T-cell (primary cell): ENCODE measurements around the gene GANC. TPM values are rescaled to one million over a fixed set of nuclear protein-coding genes. Genes with fewer than 3 reads are reported as not detected.

Source experiments
- ATAC-seq, 4 experiments: fragments of 200-7000 bp in 3 of 4; fragments of 150-1000 bp in 1 of 4; cut with Tn5 transposase; replicated peaks in 1 of 4; 1 replicate in 3 of 4; 2 replicates in 1 of 4; pipeline ENCODE4 v1.10.0; 2021; ENCODE audit warnings: moderate library complexity in 3 of 4, mild to moderate bottlenecking in 2 of 4, moderate number of reproducible peaks in 1 of 4
- CTCF ChIA-PET, 2 donors: fragments of 300-600 bp; sonication (Branson Sonifier 250); formaldehyde crosslinking; loops; one replicate each; lab custom pipeline; 2022; ENCODE audit warnings: antibody characterized with exemption in 2 of 2; lab: Charles Lee
- POLR2A ChIA-PET, 2 donors: fragments of 300-600 bp; sonication (Branson Sonifier 250); formaldehyde crosslinking; loops; one replicate each; lab custom pipeline; 2022; ENCODE audit warnings: antibody characterized with exemption in 2 of 2; lab: Charles Lee
- DNase-seq, 35 experiments: peaks; one replicate each; pipeline versions ENCODE4 v3.0.0 to v3.0.0-alpha.2; 2013 to 2023
- H3K27ac ChIP-seq: one replicate; pipeline ENCODE4 v1.5.1; 2013; ENCODE audit warnings: low read length
- H3K27me3 ChIP-seq, 2 experiments: replicated peaks in 1 of 2; 1 replicate in 1 of 2; 2 replicates in 1 of 2; pipeline versions ENCODE4 v1.6.1 to v1.7.0; 2013; ENCODE audit warnings: low read length in 1 of 2, mixed read lengths in 1 of 2; ENCODE audit not compliant: control insufficient read depth in 2 of 2, insufficient read depth in 2 of 2; ENCODE audit errors: extremely low read depth in 1 of 2
- H3K36me3 ChIP-seq, 2 donors: 1 replicate in 1 of 2; 2 replicates in 1 of 2; pipeline versions ENCODE4 v1.6.1 to v1.7.0; 2013; ENCODE audit warnings: low read length in 1 of 2; ENCODE audit not compliant: control insufficient read depth in 2 of 2, insufficient read depth in 1 of 2; ENCODE audit errors: extremely low read depth in 1 of 2
- H3K4me1 ChIP-seq, 2 experiments: 1 replicate in 1 of 2; 2 replicates in 1 of 2; pipeline versions ENCODE4 v1.6.1 to v1.7.0; 2013; ENCODE audit warnings: low read length in 2 of 2, mixed read lengths in 1 of 2; ENCODE audit not compliant: insufficient read depth in 2 of 2, control insufficient read depth in 1 of 2; ENCODE audit errors: extremely low read depth in 1 of 2
- H3K4me3 ChIP-seq, 2 donors: 1 replicate in 1 of 2; 2 replicates in 1 of 2; pipeline versions ENCODE4 v1.5.1 to v1.7.0; 2013; ENCODE audit warnings: mild to moderate bottlenecking in 2 of 2, low read length in 1 of 2, moderate library complexity in 1 of 2; ENCODE audit not compliant: control insufficient read depth in 1 of 2; ENCODE audit errors: extremely low read depth in 1 of 2
- H3K9me3 ChIP-seq: 2 replicates; pipeline ENCODE4 v1.7.0; 2013
- H3K27ac Mint-ChIP-seq, 2 donors: one replicate each; pipeline ENCODE4 v1.8.0; 2020 to 2021; ENCODE audit warnings: mild to moderate bottlenecking in 2 of 2, mixed read lengths in 2 of 2
- H3K27me3 Mint-ChIP-seq, 2 donors: one replicate each; pipeline ENCODE4 v1.8.0; 2021 to 2022; ENCODE audit warnings: mixed read lengths in 2 of 2
- H3K36me3 Mint-ChIP-seq: one replicate; pipeline ENCODE4 v1.8.0; 2021; ENCODE audit warnings: mixed read lengths
- H3K4me1 Mint-ChIP-seq, 3 donors: one replicate each; pipeline ENCODE4 v1.8.0; 2020 to 2022; ENCODE audit warnings: mixed read lengths in 3 of 3, mild to moderate bottlenecking in 1 of 3
- H3K4me3 Mint-ChIP-seq, 3 donors: one replicate each; pipeline ENCODE4 v1.8.0; 2020 to 2022; ENCODE audit warnings: mild to moderate bottlenecking in 3 of 3, mixed read lengths in 3 of 3, moderate library complexity in 3 of 3
- H3K9me3 Mint-ChIP-seq, 3 donors: one replicate each; pipeline ENCODE4 v1.8.0; 2020 to 2022; ENCODE audit warnings: mixed read lengths in 3 of 3
- WGBS: methylation state at CpG from one replicate; pipeline ENCODE4 v1.1.5; 2013; ENCODE audit warnings: missing lambda C conversion rate; ENCODE audit not compliant: insufficient coverage; 5-methylcytosine and 5-hydroxymethylcytosine counted together
- total RNA-seq, 35 experiments: library from RNA in 6 of 35; stranded (reverse) in 6 of 35; fragments of 120-200 nt in 1 of 35; gene quantifications; one replicate each; pipeline versions ENCODE4 v1.2.1 to v1.2.4 and lab custom pipeline; 2013 to 2026

Gene GANC
- total RNA-seq, 5 donors from 2014 or later (not counting 1 experiment from before 2014, with no cell fraction given), result 32.7 to 51.2 (median 45.7) TPM

DNA sequence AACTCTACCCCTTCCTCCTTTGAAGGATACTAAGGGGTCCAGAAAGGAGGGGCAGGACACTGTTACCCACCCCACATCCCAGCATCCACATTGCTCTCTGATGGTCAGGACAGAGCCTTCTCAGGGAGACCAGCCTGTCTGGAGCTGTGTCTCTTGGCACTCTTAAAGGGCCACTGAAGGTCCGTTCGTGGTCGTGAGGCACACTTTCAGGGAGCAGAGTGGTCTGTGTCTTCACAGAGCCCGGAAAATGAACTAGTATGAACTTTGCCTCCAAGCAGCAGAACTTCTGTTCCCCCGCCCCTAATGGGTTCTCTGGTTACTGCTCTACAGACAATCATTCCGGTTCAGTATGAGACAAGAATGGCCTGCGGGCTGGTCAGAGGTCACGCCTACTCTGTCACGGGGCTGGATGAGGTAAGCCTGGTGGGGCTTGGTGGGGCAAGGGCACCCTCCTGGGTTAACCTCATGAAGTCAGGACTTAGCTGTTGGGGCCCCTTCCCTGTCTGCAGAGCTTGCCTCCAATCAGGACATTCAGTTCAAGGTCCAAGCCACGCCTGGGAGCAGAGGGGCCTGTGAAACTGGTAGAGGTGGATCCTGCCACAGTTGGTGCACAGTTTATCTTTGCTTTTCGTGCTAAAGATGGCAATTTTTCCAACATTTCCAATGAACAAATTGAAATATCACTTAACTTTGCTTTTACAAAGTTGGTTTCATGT is 119.5 kb downstream of the GANC start:
- Histone ChIP-seq H3K36me3 (no peaks in the 10 kb centered on the region), H3K4me1 (no peaks in the 10 kb centered on the region), H3K4me3 (no peak overlapping the region), H3K9me3 (no peaks in the 10 kb centered on the region), H3K27ac (no peak overlapping the region), H3K27me3 (no peaks in the 10 kb centered on the region)
- Mint-ChIP-seq H3K4me3 (no peak overlapping the region), H3K4me1 (no peaks in the 10 kb centered on the region), H3K27me3 (no peaks in the 10 kb centered on the region), H3K36me3 (peaks cover 19% of the 10 kb centered on the region), H3K27ac (no peak overlapping the region), H3K9me3 (no peaks in the 10 kb centered on the region)
- ChIA-PET CTCF (no interaction called here), POLR2A (no interaction called here)
- DNase-seq (no peak), ATAC-seq (no peak)
- WGBS, result 89% methylated on average over 9 of the region's 11 CpGs

- WGBS, result 94% methylated on average over 7 of the region's 13 CpGs
- Mint-ChIP-seq H3K27me3 (no peaks in the 10 kb centered on the region), H3K27ac (no peak overlapping the region), H3K9me3 (no peaks in the 10 kb centered on the region), H3K36me3 (peaks cover 12% of the 10 kb centered on the region), H3K4me1 (no peaks in the 10 kb centered on the region), H3K4me3 (no peak overlapping the region)
- H3K4me1 ChIP-seq, result no peaks in the 10 kb centered on the region
- DNase-seq, result no peak
- ATAC-seq, result no peak
- no peak overlapping the region for H3K27ac ChIP-seq
- no peak overlapping the region for H3K4me3 ChIP-seq
- ChIA-PET CTCF (no interaction called here), POLR2A (no interaction called here)
- no peaks in the 10 kb centered on the region for H3K27me3 ChIP-seq
- no peaks in the 10 kb centered on the region for H3K36me3 ChIP-seq
- no peaks in the 10 kb centered on the region for H3K9me3 ChIP-seq
These were observed 121.1 kb downstream of the GANC start for GRCh38 chr15:42394106-42394505.

DNA sequence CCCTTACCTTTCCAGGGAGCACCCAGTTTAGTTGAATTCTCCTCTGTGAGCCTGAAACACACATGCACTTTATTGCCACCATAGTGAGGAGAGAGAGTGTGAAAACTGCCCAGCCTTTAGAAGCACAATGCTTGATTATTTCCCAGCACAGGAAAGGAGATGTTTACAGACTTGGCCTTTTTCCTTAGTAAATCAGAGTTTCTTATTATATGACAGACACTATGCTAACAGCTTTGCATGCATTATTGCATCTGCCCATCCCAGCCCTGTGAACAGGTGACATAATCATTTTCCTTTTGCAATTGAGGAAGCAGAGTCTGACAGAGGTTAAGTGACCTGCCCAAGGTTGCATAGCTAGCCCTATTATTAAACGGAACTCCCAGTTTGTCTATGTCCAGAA is 122.8 kb downstream of the GANC start:
- no peak for ATAC-seq
- Histone ChIP-seq H3K4me3 (no peak overlapping the region), H3K9me3 (no peaks in the 10 kb centered on the region), H3K27me3 (no peaks in the 10 kb centered on the region), H3K27ac (no peak overlapping the region), H3K4me1 (no peaks in the 10 kb centered on the region), H3K36me3 (peaks cover 0 to 5% of the 10 kb centered on the region in 2 donors)
- WGBS, result no CpG with 5 or more reads among the region's 1 CpG
- no peaks in the 10 kb centered on the region for H3K27me3 Mint-ChIP-seq
- no peaks in the 10 kb centered on the region for H3K4me1 Mint-ChIP-seq
- peaks cover 19% of the 10 kb centered on the region for H3K36me3 Mint-ChIP-seq
- H3K27ac Mint-ChIP-seq, result no peak overlapping the region
- no peak for DNase-seq
- CTCF ChIA-PET, result no interaction called here
- H3K4me3 Mint-ChIP-seq, result no peak overlapping the region
- POLR2A ChIA-PET, result no interaction called here
- H3K9me3 Mint-ChIP-seq, result no peaks in the 10 kb centered on the region

DNA sequence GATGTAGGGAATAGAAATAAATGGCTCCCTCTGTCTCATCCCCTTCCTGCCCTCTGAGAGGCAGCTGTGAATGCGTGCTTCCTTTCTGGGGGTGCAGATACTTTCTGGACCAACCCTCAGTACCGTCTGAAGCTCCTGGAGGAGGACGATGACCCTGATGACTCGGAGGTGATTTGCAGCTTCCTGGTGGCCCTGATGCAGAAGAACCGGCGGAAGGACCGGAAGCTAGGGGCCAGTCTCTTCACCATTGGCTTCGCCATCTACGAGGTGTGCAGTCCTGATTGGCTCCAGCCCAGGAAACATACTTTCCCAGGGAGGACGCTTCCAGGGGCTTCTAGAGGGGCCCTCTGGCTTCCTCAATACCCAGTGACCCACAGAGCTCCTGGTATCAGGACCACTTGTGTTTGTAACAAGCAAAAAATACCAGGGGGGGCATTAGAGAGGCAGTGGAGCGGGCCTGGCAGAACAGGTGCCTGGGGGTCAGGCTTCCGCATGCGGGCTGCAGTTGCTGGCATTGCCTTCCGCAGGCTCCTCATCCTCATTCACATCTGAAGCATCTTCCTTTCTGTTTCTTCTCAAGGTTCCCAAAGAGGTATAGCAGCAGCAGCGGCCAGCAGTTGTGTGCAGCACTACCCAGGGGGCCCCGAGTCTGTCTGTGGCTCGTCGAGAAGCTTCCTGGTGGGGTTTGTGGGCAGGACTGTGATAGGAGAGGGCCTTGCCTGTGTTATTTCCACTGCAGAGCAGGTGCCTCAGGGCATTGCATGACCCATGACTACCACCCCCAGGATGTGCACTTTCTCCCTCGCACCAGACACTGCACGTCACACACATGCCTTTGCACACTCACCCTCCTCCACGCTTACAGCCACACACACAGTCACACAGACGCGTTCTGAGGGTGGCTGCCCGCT is 128.8 kb downstream of the GANC start:
- Mint-ChIP-seq H3K4me3 (peak overlapping the region in 2 of 3 donors; percentile 34 to 39), H3K36me3 (peaks cover 30% of the 10 kb centered on the region), H3K27ac (no peak overlapping the region), H3K9me3 (no peaks in the 10 kb centered on the region), H3K27me3 (no peaks in the 10 kb centered on the region), H3K4me1 (peaks cover 0 to 10% (median 3%) of the 10 kb centered on the region in 3 donors)
- CTCF ChIA-PET, result no interaction called here
- Histone ChIP-seq H3K27ac (peak overlapping the region; percentile 47), H3K27me3 (no peaks in the 10 kb centered on the region), H3K4me3 (peak overlapping the region in 1 of 2 donors; percentile 62), H3K4me1 (peaks cover 0 to 14% of the 10 kb centered on the region in 2 experiments), H3K36me3 (peaks cover 0 to 7% of the 10 kb centered on the region in 2 donors), H3K9me3 (no peaks in the 10 kb centered on the region)
- POLR2A ChIA-PET, result interaction anchor here in 1 of 2 donors (0.6 kb wide), 1 partner anchor 123 kb away, joined by 5 read pairs; no protein-coding TSS in a partner anchor
- WGBS, result 57% methylated on average over 12 of the region's 24 CpGs
- DNase-seq (peak in 2 of 35 experiments; percentile 9 to 27), ATAC-seq (peak in 2 of 4 experiments; percentile 14 to 64)

GRCh38 chr15:42402455-42403205 is 129.6 kb downstream of the GANC start:
- DNase-seq (no peak), ATAC-seq (no peak)

GRCh38 chr15:42403389-42403788 is 130.4 kb downstream of the GANC start:
- Histone ChIP-seq H3K27ac (no peak overlapping the region), H3K4me1 (peaks cover 0 to 14% of the 10 kb centered on the region in 2 experiments), H3K9me3 (no peaks in the 10 kb centered on the region), H3K4me3 (no peak overlapping the region), H3K27me3 (no peaks in the 10 kb centered on the region), H3K36me3 (peaks cover 0 to 7% of the 10 kb centered on the region in 2 donors)
- ChIA-PET POLR2A (no interaction called here), CTCF (no interaction called here)
- Mint-ChIP-seq H3K36me3 (peaks cover 30% of the 10 kb centered on the region), H3K4me3 (no peak overlapping the region), H3K27me3 (no peaks in the 10 kb centered on the region), H3K9me3 (no peaks in the 10 kb centered on the region), H3K27ac (no peak overlapping the region), H3K4me1 (peaks cover 0 to 10% (median 3%) of the 10 kb centered on the region in 3 donors)
- WGBS, result 94% methylated on average over 4 of the region's 7 CpGs
- ATAC-seq (no peak), DNase-seq (no peak)

More at GRCh38 chr15:42402455-42403205, 129.6 kb downstream of the GANC start:
- H3K27me3 ChIP-seq, result no peaks in the 10 kb centered on the region
- H3K9me3 Mint-ChIP-seq, result no peaks in the 10 kb centered on the region
- H3K27me3 Mint-ChIP-seq, result no peaks in the 10 kb centered on the region
- no peaks in the 10 kb centered on the region for H3K9me3 ChIP-seq
- H3K4me3 Mint-ChIP-seq, result no peak overlapping the region
- H3K36me3 Mint-ChIP-seq, result peaks cover 30% of the 10 kb centered on the region
- peaks cover 0 to 10% (median 3%) of the 10 kb centered on the region in 3 donors for H3K4me1 Mint-ChIP-seq
- peak overlapping the region in 1 of 2 donors; percentile 1 for H3K27ac Mint-ChIP-seq
- peaks cover 0 to 7% of the 10 kb centered on the region in 2 donors for H3K36me3 ChIP-seq
- 94% methylated on average over 11 of the region's 15 CpGs for WGBS
- POLR2A ChIA-PET, result no interaction called here
- CTCF ChIA-PET, result no interaction called here
- H3K27ac ChIP-seq, result peak overlapping the region; percentile 47
- H3K4me1 ChIP-seq, result peaks cover 0 to 14% of the 10 kb centered on the region in 2 experiments
- no peak overlapping the region for H3K4me3 ChIP-seq
